HG02678 (cell line): ENCODE results near the gene MTOR.
"Not testable (repeated sequence)": the region's sequence is repeated elsewhere in the genome, so short reads cannot be mapped to it uniquely, and the experiment has no call there.

ENCODE experiments used
- ATAC-seq: cut with Tn5 transposase; IDR thresholded peaks from one replicate; pipeline ENCODE4 v1.9.1; 2021; ENCODE audit warnings: mild to moderate bottlenecking, moderate library complexity; ENCODE audit not compliant: unreplicated experiment

The MTOR gene

GRCh38 chr1:11067716-11068599, 194.4 kb downstream of the MTOR start:
- no peak for ATAC-seq

- ATAC-seq: no peak
Measured at GRCh38 chr1:11065796-11066195, 196.6 kb downstream of the MTOR start.

DNA sequence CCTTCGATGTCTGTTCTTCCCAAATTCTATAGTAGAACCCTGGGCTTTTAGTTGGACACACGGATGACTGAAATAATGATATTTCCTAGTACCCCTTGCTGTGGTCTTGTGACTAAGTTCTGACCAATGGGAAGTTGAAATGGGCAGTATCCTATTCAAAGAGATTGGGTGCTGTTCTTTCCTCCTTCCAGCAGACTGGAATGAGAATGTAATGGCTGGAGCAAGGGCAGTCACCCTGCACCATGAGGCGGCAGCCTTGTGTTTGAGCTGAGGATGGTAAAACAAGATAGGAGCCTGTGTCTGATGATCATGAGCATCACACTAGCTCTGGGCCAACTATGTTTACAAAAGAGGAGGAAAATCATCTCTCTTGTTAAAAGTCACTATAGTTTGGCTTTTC, 197.4 kb downstream of the MTOR start:
- ATAC-seq: no peak

DNA sequence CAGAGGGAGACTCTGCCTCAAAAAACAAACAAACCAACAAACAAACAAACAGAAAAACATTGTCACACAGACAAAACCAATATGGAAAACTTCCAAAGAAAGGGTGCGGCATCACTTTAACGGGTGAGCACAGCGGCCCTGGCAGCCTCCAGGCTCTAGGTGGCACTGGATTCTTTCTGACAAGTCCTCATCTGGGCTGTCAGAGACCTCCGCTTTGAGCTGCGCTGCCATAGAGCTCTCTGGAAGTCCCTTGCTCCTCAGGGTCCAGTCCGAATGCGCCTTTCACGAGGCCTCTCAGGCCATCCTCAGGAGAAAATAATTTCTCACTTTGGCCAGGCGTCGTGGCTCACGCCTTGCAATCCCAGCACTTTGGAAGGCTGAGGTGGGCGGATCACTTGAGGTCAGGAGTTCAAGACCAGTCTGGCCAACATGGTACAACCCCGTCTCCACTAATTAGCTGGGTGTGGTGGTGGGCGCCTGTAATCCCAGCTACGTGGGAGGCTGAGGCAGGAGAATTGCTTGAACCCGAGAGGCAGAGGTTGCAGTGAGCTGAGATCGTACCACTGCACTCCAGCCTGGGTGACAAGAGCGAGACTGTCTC, 198.3 kb downstream of the MTOR start:
- not testable (repeated sequence) for ATAC-seq

- ATAC-seq: no peak
Measured at GRCh38 chr1:11062965-11063401, 199.4 kb downstream of the MTOR start.

DNA sequence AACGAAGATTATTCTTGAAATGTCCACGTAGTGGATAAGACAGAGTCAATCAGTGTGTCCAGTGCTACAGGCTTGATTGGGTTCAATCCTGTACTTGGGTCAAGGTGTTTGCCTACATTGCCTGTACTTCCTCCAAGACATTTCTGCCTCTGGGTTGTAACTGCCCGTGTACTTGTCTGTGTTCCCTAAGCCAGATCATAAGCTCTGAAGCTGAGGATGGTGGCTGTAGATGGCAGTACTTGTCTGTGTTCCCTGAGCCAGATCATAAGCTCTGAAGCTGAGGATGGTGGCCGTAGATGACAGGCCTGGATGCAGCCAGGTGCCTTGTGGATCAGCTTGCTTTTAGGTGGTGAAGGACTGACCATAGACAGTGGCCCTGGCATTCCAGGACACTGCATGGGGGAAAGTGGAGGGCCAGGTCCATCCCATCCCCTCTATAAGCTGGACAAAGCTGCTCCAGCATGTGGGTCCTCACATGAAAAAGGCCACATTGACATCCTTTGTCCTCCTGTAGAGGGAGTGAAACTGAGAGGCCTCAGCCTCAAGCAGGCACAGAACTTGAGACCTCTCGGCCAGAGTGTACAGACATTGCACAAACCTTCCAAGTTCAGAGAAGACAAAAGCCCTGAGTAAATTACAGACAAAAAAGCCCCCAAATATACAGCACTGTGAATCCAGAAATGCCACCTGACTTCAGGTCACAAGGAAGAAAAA, 200.5 kb downstream of the MTOR start:
- ATAC-seq: no peak

DNA sequence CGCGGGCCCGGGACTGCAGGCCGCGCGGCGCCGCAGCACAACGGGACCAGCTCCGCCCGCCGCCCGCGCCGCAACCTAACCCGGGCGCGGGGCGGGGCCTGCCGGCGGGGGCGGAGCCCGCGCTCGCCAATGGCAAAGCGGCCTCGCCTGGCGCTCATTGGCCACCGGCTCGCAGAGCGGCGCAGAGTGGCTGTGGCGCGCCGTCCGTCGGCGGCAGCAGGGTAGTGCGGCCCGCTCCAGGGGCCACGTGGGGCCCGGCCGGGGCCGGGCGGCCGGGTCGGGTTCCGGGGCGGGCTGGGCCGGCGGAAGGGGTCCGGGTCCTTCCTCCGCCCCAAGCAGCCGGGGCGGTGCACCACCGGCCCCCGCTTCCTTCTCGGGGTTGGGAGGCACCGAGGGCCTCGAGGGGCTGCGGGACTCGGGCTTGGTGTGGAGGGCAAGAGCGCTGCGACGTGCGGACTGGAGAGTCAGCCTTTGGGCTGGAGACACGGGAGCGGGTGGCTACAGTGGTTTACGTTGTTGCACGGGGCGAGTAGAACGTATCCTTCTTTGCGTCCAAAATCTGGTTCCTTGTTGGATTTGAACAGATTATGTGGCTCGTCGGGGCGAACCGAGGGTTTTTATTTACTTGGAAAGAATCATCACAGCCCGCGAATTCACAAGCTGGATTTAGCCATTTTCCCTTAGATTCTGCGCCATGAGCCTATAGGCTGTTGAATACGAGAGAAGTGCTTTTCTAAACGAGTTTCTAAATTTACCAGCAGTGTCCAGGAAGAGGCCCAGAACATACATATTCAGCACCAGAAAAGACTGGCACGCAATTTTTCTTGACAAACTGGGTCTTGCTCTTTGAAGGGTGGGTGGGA, 202.2 kb downstream of the MTOR start, which contains the start of gene SRM:
TSS of gene SRM (minus strand) at position 51 of the 863 bp plus-strand sequence. CDS start 75 bp downstream, outside the sequence.
- peak; percentile 87 for ATAC-seq

GRCh38 chr1:11059155-11059967, 203.0 kb downstream of the MTOR start:
- peak; percentile 28 for ATAC-seq

- no peak for ATAC-seq
Measured at GRCh38 chr1:11058595-11059154, 203.7 kb downstream of the MTOR start.

DNA sequence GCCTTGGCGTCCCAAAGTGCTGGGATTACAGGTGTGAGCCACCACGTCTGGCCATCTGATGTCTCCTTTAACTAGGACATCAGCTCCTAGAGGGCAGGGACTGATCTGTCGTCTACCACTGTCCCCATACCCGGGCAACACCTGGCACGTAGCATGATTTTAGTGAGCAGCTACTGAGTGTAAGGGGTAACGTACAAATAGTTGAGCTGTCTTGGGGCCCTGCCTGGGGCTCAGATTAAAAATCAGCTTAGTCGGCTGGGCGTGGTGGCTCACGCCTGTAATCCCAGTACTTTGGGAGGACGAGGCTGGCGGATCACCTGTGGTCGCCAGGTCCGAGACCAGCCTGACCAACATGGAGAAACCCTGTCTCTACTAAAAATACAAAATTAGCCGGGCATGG, 204.3 kb downstream of the MTOR start:
- no peak for ATAC-seq

- ATAC-seq: no peak
Measured at GRCh38 chr1:11057477-11057876, 204.9 kb downstream of the MTOR start.
